ENCODE results near the gene USP21.

Gene USP21

GRCh38 chr1:161180639-161181038 lies 21.3 kb downstream of the USP21 start:
- Histone ChIP-seq H3K9ac (ENCODE audit: low read length) (no peak overlapping the region), H3K4me2 (ENCODE audit: low read length) (no peak overlapping the region), H3F3A (ENCODE audit: insufficient read depth, low read length) (no peaks in the 10 kb centered on the region), H2AFZ (ENCODE audit: low read length) (no peak overlapping the region), H3K4me1 (ENCODE audit: insufficient read depth, low read length, severe bottlenecking) (peaks cover 45% of the 10 kb centered on the region), H3K4me3 (ENCODE audit: low read depth, low read length, poor library complexity, severe bottlenecking) (no peak overlapping the region), H3K36me3 (ENCODE audit: insufficient read depth, low read length) (no peaks in the 10 kb centered on the region), H3K9me3 (ENCODE audit: low read length) (no peaks in the 10 kb centered on the region), H4K20me1 (ENCODE audit: insufficient read depth, low read length) (no peaks in the 10 kb centered on the region), H3K79me2 (ENCODE audit: insufficient read depth, low read length) (no peaks in the 10 kb centered on the region), H3K27me3 (ENCODE audit: insufficient read depth, low read length) (no peaks in the 10 kb centered on the region), H3K9me2 (ENCODE audit: low read depth, low read length) (no peaks in the 10 kb centered on the region), H3K27ac (ENCODE audit: low read depth, low read length, poor library complexity, severe bottlenecking) (no peak overlapping the region)
- TF ChIP-seq EZH2 (IDR thresholded peaks at IDR 0.05; ENCODE audit: borderline replicate concordance, low read length) (no peak), CTCF (IDR thresholded peaks at IDR 0.05; ENCODE audit: low read length) (peak; percentile 45; the same call in 1 of the 2 replicates)

- no peak overlapping the region for H3K27ac ChIP-seq (ENCODE audit: low read depth, low read length, poor library complexity, severe bottlenecking)
- no peaks in the 10 kb centered on the region for H4K20me1 ChIP-seq (ENCODE audit: insufficient read depth, low read length)
- peaks cover 49% of the 10 kb centered on the region for H3K4me1 ChIP-seq (ENCODE audit: insufficient read depth, low read length, severe bottlenecking)
- 0 out of 2 replicates have a peak, but pooled peaks cover 4% of the 10 kb centered on the region for H3F3A ChIP-seq (ENCODE audit: insufficient read depth, low read length)
- no peaks in the 10 kb centered on the region for H3K27me3 ChIP-seq (ENCODE audit: insufficient read depth, low read length)
- H3K4me3 ChIP-seq (ENCODE audit: low read depth, low read length, poor library complexity, severe bottlenecking) = no peak overlapping the region
- no peak overlapping the region for H2AFZ ChIP-seq (ENCODE audit: low read length)
- no peak for TF ChIP-seq EZH2 (IDR thresholded peaks at IDR 0.05; ENCODE audit: borderline replicate concordance, low read length)
- TF ChIP-seq CTCF (IDR thresholded peaks at IDR 0.05; ENCODE audit: low read length) = no peak
- H3K9me2 ChIP-seq (ENCODE audit: low read depth, low read length) = no peaks in the 10 kb centered on the region
- H3K79me2 ChIP-seq (ENCODE audit: insufficient read depth, low read length) = no peaks in the 10 kb centered on the region
- H3K9me3 ChIP-seq (ENCODE audit: low read length) = no peaks in the 10 kb centered on the region
- no peak overlapping the region for H3K9ac ChIP-seq (ENCODE audit: low read length)
- H3K4me2 ChIP-seq (ENCODE audit: low read length) = no peak overlapping the region
- H3K36me3 ChIP-seq (ENCODE audit: insufficient read depth, low read length) = no peaks in the 10 kb centered on the region
Measured at GRCh38 chr1:161182214-161182613, 22.9 kb downstream of the USP21 start.

- TF ChIP-seq CTCF (IDR thresholded peaks at IDR 0.05; ENCODE audit: low read length) = no peak
- TF ChIP-seq EZH2 (IDR thresholded peaks at IDR 0.05; ENCODE audit: borderline replicate concordance, low read length) = no peak
- no peaks in the 10 kb centered on the region for H3K36me3 ChIP-seq (ENCODE audit: insufficient read depth, low read length)
- H3K9ac ChIP-seq (ENCODE audit: low read length) = peak overlapping the region; percentile 35; the same call in 1 of the 2 replicates
- H3K27me3 ChIP-seq (ENCODE audit: insufficient read depth, low read length) = no peaks in the 10 kb centered on the region
- no peaks in the 10 kb centered on the region for H4K20me1 ChIP-seq (ENCODE audit: insufficient read depth, low read length)
- H3F3A ChIP-seq (ENCODE audit: insufficient read depth, low read length) = 0 out of 2 replicates have a peak, but pooled peaks cover 4% of the 10 kb centered on the region
- peak overlapping the region; percentile 6 for H3K4me3 ChIP-seq (ENCODE audit: low read depth, low read length, poor library complexity, severe bottlenecking)
- peak overlapping the region; percentile 7; the same call in 1 of the 2 replicates for H2AFZ ChIP-seq (ENCODE audit: low read length)
- peaks cover 40% of the 10 kb centered on the region for H3K4me1 ChIP-seq (ENCODE audit: insufficient read depth, low read length, severe bottlenecking)
- H3K9me2 ChIP-seq (ENCODE audit: low read depth, low read length) = no peaks in the 10 kb centered on the region
- H3K27ac ChIP-seq (ENCODE audit: low read depth, low read length, poor library complexity, severe bottlenecking) = peak overlapping the region; percentile 85
- H3K9me3 ChIP-seq (ENCODE audit: low read length) = no peaks in the 10 kb centered on the region
- peak overlapping the region; percentile 44 for H3K4me2 ChIP-seq (ENCODE audit: low read length)
- H3K79me2 ChIP-seq (ENCODE audit: insufficient read depth, low read length) = no peaks in the 10 kb centered on the region
Measured at GRCh38 chr1:161185282-161185682, 26.0 kb downstream of the USP21 start.

All from OCI-LY1 (cell line).